GM19324 (cell line): ENCODE data around the gene SMTNL2.
"Not testable (repeated sequence)": the region's sequence is repeated elsewhere in the genome, so short reads cannot be mapped to it uniquely, and the experiment has no call there.

Experiments
- ATAC-seq: cut with Tn5 transposase; IDR thresholded peaks from one replicate; pipeline ENCODE4 v1.9.1; 2021; ENCODE audit warnings: mild to moderate bottlenecking, moderate library complexity; ENCODE audit not compliant: unreplicated experiment, low FRiP score

SMTNL2 gene

GRCh38 chr17:4582691-4583090, 1.6 kb upstream of the SMTNL2 start:
- ATAC-seq = no peak

GRCh38 chr17:4583206-4583605, 1.1 kb upstream of the SMTNL2 start:
- no peak for ATAC-seq

- no peak for ATAC-seq
These were observed 588 bp upstream of the SMTNL2 start for GRCh38 chr17:4583782-4584100.

- ATAC-seq = no peak
These were observed 748 bp downstream of the SMTNL2 start for GRCh38 chr17:4584917-4585637.

- ATAC-seq = no peak
These were observed 1.3 kb downstream of the SMTNL2 start for GRCh38 chr17:4585638-4585994.

- no peak for ATAC-seq
These were observed 1.7 kb downstream of the SMTNL2 start for GRCh38 chr17:4586043-4586442.

GRCh38 chr17:4587195-4587594, 2.9 kb downstream of the SMTNL2 start:
- no peak for ATAC-seq

GRCh38 chr17:4587803-4588202, 3.5 kb downstream of the SMTNL2 start:
- no peak for ATAC-seq

GRCh38 chr17:4588391-4588790, 4.1 kb downstream of the SMTNL2 start:
- ATAC-seq = no peak

GRCh38 chr17:4588898-4589625, 4.7 kb downstream of the SMTNL2 start:
- no peak for ATAC-seq

- ATAC-seq = not testable (repeated sequence)
These were observed 5.7 kb downstream of the SMTNL2 start for GRCh38 chr17:4590042-4590441.

- ATAC-seq = no peak
These were observed 6.7 kb downstream of the SMTNL2 start for GRCh38 chr17:4590981-4591453.

GRCh38 chr17:4591529-4591928, 7.2 kb downstream of the SMTNL2 start:
- no peak for ATAC-seq

- ATAC-seq = no peak
These were observed 8.1 kb downstream of the SMTNL2 start for GRCh38 chr17:4592240-4593005.

GRCh38 chr17:4593021-4593421, 8.7 kb downstream of the SMTNL2 start:
- no peak for ATAC-seq

- ATAC-seq = no peak
These were observed 10.1 kb downstream of the SMTNL2 start for GRCh38 chr17:4594406-4594805.

- no peak for ATAC-seq
These were observed 10.8 kb downstream of the SMTNL2 start for GRCh38 chr17:4594931-4595684.

GRCh38 chr17:4595685-4596342, 11.5 kb downstream of the SMTNL2 start:
- ATAC-seq = not testable (repeated sequence)

- ATAC-seq = no peak
These were observed 12.5 kb downstream of the SMTNL2 start for GRCh38 chr17:4596636-4597380.

GRCh38 chr17:4597975-4598374, 13.6 kb downstream of the SMTNL2 start:
- ATAC-seq = no peak
